HS-27A (cell line): ENCODE measurements around the gene CHPF.

Source experiments
- DNase-seq: peaks from one replicate; pipeline ENCODE4 v3.0.0-alpha.2; 2012; ENCODE audit warnings: low read depth, missing footprints

Gene CHPF

DNA sequence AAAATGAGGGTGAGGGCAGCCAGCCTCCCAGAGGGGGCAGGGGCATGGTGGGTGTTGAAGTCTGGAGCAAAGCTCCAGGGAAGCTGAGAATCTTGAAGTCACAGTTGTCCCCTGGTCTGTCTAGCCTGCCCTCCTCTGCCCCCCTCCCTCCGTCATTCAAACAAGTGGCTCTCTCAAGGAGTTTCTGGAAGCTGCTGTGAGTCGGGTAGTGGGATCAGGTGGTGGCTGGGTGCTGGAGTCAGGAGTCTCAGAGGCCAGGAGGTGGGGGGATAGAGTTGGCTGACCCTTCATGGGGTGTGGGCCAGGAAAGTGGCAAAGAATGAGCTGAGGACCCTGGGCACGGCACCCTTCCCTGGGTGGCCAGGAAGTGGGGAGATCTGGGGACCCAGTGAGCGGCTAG, 29.8 kb downstream of the CHPF start:
- DNase-seq: no peak

DNA sequence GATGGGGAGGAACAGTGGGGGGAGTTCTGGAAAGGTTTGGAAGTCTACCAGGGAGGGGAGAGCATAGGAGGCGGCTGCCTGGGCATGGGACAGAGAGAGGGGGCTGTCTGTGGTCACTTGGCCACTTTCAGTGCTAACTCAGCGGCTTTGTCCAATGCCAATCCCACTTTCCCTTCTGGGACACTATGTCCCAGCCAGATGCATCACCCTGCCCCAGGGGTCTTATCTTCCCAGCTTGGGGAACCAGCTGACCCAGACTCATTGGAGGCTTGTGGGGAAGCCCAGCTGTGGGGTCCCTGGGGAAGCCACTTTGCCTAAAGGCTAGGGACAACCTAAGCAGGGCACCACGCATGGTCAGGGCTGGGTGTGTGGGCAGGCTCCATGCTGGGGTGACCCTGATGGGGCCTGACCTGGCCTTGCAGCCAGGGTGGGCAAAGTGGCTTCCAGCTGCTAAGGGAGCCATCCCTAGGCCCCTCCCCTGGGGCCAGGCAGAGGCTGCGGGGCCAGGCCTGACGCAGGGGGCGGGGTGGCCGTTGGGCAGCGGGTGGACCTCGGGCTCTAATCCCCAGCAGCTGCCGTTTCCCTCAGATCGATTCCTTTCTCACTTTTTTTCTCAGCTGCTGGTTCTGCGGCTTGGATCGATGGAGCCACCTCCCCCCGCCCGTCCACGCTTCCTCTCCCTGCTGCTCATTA, 30.9 kb downstream of the CHPF start:
- no peak for DNase-seq

DNA sequence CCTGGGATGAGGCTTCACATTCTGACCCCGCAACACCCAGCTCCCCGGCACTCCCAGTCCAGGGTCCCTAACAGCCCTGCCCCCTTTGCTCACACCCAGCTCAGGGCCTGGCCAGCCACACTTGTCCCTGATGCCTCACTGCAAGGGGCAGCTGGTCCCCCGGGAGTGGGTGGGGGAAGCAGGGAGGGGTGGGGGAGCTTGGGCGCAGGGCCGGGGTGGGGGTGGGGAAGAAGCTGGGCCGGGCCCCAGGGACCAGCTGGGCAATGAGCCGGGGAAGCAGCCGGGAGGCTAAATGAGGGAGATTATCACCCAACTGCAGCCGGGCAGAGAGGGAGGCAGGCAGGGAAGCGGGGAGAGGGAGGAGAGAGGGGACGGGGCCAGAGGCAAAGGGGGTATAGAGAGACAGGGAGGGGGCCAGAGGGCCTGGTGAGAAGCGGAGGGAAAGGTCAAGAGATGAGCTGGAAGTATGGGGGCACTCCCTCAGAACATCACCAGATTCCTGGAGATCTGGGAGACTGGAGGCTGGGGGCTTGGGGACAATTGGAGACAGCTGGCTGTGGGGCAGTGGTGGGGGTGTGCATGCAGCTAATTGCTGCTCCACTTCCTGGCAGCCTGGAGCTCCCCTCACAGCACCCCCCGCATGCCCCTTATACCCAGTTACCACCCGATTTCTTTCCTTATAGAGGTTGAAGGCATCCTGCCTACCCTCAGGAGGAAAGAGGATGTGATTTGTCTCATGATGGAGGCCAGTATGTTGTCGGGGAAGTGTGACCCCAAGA, 31.9 kb downstream of the CHPF start:
- DNase-seq: no peak

DNA sequence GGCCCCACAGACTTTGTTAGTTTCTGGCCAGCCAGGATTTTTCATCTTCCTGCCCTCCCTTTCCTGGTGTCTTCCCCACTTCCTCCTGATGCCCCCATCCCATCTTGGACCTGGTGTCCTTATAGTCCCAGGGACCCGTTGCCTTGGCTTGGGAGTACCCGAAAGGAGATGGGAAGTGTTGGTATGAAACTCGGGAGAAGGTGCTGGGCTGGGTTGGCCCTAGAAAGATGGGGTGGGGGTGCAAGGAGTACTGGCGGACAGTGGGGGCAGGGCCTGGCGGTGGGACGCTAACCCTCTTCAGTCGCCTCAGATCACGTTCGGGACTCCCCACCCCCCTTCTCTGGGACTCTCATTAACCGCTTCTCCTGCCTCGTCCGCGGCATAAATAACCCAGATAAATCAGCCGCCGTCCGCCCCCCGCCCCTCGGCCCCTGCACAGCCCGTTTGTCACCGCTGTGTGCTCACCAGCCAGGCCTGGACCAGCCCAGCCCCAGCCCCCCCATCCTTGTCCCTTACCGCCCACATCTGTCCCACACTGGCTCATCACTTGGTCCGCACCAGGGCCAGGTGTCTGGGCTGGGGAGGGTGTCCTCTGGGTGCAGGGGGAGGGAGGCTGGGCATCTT, 33.0 kb downstream of the CHPF start:
- no peak for DNase-seq

DNA sequence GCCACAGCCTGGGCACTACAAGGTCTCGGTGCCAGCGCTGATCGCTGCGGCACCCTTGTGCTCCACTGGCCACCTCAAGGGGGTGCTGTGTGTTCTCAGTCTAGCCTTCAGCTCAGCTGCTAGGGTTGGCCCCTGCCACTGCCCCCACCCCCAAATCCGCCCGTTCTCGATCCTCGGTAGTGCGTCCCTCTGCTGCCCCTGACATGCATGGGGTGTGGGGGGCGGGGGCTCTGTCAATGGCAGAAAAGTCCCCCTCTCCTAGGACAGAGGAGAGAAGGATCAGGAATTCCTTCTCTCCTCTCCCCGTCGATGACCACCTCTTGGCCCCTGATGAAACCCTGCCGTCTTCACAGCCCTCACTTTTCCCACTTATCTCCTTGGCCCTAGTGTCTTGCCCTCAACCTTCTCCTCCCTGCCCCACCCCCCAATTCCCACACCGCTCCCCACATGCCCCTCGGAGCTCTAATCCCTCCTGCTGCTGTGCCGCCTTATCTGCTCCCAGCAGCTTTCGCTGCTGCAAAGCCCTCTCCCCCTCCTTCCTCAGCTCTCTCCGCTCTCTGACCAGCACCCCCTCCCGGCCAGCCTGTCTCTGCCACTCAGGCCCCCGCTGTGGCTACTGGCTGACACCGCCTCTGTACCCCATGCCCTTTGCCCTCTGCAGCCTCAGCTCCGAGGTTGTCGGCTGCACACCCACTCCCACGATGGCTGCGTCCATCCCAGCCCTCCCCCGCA, 33.7 kb downstream of the CHPF start:
- no peak for DNase-seq

DNA sequence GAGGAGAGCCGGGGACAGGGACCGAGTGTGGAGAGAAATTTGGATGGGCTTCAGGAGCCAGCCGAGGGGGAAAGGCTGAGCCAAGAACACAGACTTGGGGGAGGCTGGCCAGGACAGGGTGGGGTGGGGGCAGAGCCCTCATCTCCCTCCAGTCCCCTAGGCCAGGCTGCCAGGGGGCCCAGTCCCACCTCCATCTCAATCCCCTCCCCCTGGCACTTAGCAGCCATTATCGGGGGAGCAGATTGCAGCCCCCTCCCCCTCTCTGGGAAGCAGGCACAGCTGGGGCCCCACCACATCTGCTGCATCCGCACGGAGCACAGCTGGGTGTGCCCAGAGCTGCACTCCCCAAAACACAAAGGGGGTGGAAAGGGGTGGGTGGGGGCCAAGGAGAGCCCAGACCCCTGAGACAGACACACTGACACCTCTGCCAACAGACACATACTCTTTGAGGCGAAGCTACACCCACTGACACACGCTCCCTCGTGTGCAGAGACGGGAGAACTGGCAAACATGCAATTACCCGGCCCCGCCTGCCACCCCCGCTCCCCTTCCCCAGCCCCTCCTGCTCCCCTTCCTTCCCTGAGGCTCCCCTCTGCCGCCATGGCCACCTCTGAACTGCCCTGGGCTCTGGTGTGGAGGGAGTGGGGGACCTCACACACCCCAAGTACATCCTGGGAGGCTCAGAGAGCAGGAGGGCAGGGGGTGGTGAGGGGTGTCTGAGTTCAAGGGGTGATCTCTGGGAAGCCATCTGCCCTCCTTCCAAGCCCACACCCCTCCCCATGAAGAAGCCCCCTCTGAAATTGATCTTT, 34.4 kb downstream of the CHPF start:
- no peak for DNase-seq

DNA sequence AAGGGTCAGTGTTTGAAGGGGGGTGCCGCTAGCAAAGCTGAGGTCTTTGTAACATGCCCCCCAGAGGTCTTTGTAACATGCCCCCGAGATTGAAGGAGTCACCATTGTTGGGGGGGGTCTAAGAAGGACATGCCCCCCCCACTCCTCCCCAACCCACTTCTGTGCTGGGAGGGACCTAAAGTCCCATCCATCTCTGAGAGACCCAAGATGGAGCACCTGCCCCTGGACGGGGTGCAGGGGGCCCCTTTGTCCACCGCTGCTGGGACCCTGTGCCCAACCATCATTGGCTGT, 35.2 kb downstream of the CHPF start:
- no peak for DNase-seq

DNA sequence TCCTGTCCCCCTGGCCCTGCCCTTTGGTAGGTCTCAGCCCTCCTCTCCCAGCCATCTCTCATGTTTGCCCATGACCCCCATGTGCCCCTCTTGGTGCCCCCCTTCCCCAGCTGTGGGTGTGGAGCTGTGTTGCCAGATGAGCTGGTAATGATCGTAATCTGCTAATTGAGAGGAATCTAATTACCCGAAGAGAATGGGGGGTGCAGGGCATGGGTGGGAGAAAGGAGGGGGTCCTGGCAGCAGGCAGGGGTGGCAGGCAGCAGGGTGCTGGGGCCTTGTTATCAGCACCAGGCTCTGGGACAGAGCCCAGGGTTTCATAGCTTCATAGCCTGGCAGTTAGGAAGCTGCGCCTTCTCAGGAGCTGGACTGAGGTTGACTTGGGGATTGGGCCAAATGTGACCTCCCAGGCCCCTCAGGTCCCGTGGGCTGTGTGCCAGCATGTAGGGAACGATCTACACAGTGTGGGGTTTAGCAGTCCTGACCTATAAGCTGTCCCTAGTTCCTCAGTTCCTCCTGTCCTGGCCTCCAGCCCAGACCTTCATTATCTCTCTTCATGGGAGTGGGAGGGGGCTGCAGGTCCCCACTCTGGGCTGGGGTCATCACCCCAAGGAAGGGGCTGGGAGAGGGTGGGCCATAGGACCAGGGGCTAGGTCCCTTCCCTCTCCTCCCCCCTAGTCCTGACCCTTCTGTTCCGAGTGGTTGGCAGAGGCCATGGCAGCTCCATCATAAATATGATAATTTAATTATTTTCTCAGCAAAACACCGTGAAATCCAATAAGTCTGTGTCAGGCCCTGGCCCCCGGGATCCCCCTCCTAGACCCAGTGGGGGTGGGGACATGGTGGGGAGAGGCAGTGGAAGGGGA, 35.8 kb downstream of the CHPF start:
- DNase-seq: no peak

DNA sequence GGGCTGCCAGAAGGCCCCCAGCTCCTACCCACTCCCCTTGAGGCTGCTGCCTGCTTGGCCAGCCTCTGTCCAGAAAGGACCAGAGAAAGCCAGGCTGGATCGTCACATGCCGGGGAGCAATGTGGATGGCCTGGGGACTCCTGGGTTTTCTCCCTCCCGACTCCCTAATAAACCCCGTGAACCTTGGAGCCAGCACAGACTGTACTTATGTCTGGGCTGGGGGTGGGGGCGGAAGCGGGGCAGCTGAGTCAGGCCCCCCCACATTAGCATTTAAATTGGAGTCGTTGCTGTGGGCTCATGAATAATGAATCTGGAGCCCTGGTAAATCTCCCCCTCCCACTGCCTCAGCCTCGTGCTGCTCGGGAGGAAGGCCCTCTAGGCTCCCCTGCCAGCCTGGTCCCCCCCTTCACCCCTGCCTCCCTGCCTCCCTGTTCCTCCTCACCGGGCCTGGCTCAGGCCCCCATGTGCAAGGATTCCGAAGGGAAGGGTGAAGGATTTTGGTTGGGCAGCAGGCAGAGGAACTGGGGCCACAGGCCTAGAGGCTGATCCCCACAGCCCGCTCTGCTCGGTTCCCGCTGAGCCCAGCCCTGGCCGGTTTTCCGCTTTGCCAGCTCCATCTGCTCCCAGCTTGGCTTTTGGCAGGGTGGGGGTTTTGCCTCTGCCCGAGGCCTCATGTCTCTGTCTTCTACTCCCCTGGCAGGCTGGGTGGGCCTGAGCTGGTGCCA, 36.6 kb downstream of the CHPF start:
- DNase-seq: no peak

DNA sequence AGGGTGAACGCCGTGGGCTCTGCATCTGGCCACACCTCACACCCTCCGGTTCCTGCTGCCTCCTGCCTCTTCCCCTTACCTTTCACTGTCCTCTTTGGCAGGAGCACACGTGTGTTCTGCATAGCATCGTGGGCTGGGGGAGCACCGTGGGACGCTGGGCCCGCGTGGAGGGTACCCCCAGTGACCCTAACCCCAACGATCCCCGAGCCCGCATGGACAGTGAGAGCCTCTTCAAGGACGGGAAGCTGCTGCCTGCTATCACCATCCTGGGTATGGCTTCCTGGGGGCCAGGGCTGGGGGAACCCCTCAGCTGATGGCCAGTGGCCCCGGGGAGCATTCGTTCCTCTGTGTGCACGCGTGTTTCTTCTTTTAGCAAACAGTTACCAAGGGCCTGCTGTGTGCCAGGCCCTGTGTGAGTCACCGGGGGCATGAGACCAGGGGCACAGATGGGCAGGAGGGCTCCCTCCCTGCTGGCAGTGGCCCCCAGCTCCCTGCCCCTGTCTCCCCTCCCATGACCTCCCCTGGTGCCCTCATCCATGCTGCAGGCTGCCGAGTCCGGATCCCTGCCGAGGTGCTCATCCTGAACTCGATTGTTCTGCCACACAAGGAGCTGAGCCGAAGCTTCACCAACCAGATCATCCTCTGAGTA, 37.3 kb downstream of the CHPF start:
- no peak for DNase-seq

DNA sequence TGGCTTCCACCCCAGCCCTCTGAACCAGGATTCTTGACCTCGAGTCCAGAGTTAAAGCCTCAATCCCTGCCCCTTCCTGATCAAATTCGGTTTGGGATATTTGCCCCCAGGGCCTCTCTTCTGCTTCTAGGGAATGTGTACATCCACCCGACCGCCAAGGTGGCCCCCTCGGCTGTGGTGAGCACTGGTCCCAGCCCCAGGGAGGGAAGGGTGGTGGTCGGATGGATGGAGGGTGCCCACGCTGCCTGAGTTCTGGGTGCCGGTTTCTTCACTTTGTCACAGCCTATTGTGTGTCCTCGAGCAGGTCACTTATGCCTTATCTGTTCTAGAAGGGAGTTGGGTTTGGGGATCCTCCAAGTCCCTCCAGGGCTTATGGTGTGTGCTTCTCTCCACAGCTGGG, 38.0 kb downstream of the CHPF start:
- no peak for DNase-seq

DNA sequence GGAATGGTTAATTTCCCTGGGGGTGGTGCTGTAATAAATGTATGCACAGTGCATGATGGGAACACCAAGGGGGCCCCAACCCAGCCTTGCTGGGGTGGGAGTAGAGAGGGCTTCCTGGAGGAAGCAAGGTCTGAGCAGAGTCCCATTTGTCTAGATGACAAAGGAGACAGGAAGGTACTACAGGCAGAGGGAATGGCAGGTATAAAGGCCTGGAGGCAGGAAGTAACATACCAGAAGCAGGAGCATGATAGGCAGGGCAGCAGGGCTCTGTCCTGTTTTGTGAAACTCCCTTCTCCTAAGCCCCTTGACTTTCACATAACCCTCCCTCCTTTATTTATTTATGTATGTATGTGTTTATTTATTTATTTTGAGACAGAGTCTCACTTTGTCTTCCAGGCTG, 41.0 kb downstream of the CHPF start:
- no peak for DNase-seq

DNA sequence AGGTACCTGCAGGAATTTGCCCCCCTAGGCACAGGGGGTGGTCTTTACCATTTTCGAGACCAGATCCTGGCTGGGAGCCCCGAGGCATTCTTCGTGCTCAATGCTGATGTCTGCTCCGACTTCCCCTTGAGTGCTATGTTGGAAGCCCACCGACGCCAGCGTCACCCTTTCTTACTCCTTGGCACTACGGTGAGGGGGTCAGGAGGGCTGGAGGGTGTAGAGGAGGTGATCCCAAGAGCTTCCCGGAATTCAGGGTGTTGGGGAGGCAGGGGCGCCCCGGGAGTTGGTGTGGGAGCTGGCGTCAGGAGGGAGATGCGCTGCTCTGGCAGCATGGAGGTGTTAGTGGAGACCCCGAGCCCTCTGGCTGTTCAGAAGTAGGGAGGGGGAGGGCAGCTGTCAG, 41.8 kb downstream of the CHPF start:
- DNase-seq: no peak

DNA sequence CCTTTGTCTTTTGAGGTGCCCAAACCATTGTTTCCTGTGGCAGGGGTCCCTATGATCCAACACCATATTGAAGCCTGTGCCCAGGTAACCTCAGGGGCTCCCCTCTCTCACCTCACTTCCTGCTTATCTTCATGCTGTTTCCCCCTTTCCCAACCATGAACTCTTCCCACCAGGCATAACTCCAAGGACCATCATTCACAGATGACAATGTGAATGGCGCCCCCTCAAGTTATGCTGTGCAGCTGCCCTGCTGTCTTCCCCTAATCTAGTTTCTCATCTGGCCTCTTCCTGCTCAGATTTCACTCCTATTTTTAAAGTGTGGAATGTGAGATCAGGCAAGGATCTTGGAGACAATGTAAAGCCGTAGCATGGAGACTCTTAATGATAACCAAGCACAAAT, 43.5 kb downstream of the CHPF start:
- no peak for DNase-seq

DNA sequence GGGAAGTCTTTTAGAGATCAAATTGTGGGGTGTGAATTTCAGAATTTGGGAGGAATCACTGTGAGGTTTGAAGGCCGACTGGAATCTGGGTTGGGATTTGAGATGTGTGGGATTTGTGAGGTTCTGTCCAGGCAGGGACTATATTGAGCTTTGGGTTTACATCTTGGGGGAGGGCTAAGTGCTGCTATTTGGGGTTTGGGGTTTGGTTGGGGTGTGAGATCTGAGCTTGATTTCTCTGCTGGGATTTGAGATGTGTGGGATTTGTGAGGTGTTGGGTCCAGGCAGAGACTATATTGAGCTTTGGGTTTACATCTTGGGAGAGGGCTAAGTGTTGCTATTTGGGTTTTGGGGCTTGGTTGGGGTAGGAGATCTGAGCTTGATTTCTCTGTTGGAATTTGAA, 44.1 kb downstream of the CHPF start:
- DNase-seq: no peak

DNA sequence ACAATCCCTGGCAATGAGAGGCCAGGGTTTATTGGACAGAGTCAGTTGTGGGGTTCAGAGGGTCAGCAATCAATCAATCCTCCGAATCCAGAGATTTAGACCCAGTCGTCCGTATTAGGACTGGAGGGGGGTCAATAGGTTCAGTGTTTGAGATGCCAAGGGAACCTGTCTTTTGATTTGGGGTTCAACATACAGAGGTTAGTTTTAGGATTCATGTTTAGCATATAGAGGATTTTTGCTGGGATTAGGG, 44.6 kb downstream of the CHPF start:
- DNase-seq: no peak

DNA sequence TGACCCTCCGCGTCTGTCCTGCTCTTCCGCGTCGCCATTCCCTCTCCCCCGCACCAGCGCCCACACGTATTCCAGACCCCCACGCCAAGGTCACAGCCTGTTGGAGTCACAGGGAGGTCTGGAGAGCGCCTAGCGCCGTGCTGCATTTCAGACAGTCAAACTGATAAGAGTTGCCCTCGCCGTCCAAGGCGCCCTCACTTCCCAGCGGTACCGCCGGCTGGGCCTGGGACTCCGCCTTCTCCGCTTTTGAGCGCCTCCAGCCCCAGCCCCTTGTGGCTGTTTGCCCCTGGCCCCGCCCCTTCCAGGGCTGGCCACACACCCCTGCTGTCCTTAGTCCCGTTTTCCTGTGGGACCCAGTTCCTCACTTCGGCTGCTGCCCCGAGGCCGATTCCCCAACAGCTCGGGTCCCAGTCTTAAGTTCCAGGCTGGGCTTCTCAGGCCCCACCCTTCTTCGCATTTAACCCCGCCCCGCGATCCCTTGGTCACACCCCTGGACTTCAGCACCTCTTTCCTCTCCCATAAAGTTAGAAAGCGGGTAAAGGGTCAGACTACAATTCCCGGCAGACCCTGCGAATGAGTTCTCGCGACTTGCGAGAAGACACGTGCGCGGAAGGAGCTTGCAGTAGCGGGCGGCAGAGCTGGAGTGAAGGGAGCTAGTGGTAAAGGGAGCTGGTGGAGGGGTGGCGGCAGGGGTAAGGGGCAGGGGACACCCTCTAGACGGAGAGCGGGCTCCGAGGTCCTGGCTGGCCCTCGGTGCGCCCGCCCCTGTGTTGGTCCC, 45.1 kb downstream of the CHPF start, which contains the start of gene GMPPA:
TSS of gene GMPPA (plus strand) at position 612 of the 778 bp plus-strand sequence. CDS start 1,085 bp downstream, outside the sequence.
- DNase-seq: peak; percentile 85

DNA sequence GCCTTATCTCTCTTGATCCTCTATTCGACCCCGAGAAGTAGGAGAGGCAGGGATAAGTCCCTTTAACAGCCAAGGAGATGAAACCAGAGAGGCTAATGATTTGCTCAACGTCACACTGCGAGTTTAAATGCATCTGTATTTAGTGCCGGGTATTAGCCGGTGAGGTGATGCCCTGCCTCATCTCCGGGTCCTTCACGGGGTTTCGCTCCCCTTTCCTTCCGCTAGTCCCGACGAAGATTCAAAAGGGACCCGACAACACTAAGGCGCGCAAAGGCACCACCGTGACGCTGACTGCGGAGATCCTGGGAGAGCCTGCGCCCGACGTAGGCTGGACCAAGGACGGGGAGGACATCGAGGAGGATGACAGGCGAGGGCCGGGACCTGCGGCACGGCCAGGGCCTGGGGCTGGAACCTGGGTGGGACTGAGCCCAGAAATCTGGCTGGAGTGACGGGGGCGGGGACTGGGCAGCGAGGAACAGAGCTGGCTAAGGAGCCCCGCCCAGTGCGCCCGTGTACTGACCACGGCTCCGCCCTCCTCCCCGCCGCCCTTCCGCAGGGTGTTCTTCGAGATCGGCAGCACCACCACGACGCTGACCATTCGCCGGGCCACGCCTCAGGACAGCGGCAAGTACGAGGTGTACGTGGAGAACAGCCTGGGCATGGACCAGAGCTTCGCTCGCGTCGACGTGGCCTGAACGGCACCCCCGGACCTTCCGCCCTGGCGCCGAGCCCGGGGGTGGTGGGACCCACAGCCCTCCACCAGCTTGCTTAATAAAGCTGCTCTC, 45.9 kb downstream of the CHPF start:
- peak; percentile 42 for DNase-seq
